ENCODE measurements around the gene NPC2.

GRCh38 chr14:74457565-74457895 lies 35.6 kb downstream of the NPC2 start:
- TF ChIP-seq POLR2A (IDR thresholded peaks at IDR 0.05; ENCODE audit: low read length) = no peak
- no peak for TF ChIP-seq GATA1 (IDR thresholded peaks at IDR 0.05; ENCODE audit: low read depth, low read length)

All from erythroblast (primary cell).